Embryonic facial prominence (tissue), 1 donor: Measurements from ENCODE around the gene GNA14.
A peak's percentile ranks its signal among the peaks of the same experiment; 100 is the strongest.
"Not testable (repeated sequence)": the region's sequence is repeated elsewhere in the genome, so short reads cannot be mapped to it uniquely, and the experiment has no call there.

Source experiments
- DNase-seq: peaks from one replicate; pipeline ENCODE4 v3.0.0-alpha.2; 2016; ENCODE audit errors: extremely low spot score

The GNA14 gene

DNA sequence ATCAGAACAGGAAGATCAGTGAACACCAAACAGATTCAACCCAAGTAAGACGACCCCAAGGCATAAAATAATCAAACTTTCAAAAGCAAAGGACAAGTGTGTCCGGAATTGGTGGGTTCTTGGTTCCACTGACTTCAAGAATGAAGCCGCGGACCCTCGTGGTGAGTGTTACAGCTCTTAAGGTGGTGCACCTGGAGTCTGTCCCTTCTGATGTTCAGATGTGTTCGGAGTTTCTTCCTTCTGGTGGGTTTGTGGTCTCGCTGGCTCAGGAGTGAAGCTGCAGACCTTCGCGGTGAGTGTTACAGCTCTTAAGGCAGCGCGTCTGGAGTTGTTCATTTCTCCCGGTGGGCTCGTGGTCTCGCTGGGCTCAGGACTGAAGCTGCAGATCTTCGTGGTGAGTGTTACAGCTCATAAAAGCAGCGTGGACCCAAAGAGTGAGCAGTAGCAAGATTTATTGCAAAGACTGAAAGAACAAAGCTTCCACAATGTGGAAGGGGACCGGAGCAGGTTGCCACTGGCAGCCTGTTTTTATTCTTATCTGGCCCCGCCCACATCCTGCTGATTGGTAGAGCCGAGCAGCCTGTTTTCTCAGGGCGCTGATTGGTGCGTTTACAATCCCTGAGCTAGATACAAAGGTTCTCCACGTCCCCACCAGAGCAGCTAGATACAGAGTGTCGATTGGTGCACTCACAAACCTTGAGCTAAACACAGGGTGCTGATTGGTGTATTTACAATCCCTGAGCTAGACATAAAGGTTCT is 158.5 kb downstream of the GNA14 start:
- not testable (repeated sequence) for DNase-seq

DNA sequence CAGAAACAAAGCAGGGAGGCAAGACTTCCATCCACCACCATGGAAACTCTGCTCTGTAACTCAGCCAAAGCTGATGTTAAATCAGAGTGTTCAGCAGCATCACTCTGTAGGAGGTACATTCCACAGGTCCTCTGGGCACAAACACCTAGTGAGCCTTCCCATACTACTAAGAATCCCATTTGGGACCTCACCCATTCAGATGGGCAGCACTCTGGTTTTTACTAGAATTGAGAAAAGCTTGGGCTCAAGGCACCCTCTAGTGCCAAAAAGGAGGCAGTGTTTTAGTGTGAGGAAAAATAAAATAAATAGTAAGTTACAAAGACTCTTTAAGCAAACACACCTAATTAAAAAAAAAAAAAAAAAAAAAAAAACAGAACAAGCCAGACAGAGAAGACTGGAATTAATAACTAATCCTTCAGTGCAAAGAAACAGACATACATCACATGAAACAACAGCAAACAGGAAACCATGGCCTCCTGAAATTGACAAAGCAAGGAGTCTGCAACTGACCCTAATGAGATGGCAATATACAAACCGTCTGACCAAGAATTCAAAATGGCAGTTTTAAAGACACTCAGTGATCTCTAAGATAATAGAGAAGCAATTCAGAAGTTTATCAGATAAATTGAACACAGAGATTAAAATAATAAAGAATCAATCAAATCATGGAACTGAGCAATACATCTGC is 159.5 kb downstream of the GNA14 start:
- DNase-seq = no peak

DNA sequence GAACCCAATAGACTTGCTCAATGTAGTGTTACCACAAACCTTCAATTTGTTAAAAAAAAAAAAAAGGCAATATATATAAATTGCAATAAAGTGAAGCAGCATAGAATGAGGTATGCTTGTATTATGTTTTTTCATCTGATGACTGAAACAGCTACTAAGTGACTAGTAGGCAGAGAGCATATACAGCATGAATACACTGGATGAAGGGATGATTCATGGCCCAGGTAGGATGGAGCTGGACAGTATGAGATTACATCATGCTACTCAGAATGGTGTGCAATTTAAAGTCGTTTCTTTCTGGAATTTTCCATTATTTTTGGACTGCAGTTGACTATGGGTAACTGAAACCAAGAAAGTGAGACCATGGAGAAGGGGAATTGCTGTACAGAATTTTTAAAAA is 161.2 kb downstream of the GNA14 start:
- DNase-seq = no peak

DNA sequence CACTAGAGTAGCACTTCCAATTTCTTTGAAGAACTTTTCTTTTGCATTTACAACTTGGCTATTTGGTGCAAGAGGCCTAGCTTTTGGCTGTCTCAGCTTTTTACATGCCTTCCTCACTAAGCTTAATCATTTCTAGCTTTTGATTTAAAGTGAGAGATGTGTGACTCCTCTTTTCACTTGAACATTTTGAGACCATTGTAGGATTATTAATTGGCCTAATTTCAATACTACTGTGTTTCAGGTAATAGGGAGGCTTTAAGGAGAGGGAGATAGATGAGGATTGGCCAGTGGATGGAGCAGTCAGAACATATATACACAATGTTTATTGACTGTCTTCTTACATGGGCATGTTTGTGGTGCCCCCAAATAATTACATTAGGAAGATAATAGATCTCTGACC is 161.7 kb downstream of the GNA14 start:
- no peak for DNase-seq

DNA sequence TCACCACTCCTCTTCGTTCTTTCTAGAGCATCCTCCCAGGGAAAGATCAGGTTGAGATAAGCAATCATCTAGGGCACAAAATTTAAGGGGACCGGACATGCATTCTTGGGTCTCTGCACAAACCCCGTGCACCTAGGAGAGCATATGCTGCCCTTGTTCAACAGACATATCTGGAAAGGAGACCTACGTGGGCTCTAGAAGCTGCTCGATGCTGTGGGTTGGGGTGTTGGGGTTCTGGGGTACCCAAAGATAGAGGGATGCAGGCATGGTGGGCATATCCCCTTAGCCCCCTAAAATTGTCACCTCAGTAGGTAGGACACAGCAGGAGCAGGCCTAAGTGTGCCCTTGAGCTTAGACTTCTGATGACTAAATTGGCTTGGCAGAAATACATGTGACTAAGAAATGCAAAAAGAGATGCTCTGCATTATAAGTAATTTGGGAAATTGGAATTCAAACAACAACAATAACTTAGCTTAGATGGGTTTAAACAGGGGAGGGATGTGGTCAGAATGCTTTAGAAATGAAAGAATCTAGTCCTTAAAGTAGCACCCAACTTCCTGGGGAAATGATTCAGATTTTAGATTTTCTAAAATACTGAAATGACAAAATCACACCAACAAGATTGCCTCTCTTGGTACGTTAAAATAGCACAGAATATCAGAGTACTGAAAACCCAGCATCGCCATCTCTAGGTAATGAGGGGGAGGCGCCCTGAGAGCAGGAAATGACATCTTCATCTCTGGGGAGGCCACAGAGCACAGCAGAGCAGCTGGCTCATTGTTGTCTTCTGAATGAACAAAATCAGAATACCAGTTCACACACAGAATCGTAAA is 172.3 kb downstream of the GNA14 start:
- DNase-seq = no peak

DNA sequence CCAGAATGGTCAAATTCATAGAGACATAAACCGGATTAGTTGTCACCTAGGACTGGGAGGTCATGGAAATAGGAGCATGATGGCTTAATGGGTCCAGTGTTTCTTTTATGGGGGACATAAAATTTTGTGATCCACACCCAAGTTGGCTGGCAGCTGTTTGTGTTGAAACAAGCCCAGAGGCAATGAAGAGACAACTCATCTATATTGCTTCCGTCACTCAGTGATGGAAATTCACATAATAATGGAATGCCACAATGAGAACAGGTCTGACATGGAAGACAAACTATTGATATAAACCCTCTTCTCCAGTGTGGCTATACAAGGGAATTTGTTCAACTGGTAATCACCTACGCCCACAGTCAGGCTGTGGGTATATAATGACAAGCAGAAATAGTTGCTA is 173.2 kb downstream of the GNA14 start:
- DNase-seq = no peak

DNA sequence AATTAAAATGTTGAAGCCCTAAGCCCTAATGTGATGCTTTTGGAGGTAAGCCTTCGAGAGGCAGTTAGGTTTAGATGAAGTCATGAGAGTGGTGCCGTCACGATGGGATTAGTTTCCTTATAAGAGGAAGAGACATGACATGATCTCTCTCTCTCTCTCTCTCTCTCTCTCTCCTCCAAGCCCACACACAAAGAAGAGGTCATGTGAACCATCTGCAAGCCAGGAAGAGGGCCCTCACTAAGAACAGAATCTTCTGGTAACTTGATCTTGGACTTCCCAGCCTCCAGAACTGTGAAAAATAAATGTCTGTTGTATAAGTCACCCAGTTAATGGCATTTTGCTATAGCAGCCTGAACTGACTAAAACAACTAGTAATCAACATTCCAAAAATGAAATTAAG is 175.5 kb downstream of the GNA14 start:
- DNase-seq = no peak

DNA sequence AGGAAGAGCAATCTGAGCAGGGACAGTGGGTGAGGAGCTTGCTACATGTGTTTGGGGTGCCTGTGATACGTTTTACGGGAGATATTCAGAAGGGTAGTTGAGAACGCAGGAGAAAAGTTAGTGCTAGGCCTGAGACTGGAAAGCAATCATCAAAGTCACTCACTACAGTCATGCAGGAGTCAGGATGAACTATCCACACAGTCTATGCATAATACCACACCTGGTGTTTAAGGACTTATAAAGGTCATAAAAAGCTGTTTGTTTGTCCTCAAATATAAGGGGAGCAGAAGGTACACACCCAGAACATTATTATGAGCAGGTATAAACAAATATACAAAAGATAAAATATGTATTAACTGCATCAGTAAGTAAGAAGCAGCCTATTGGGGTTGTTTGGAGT is 176.6 kb downstream of the GNA14 start:
- DNase-seq = no peak

DNA sequence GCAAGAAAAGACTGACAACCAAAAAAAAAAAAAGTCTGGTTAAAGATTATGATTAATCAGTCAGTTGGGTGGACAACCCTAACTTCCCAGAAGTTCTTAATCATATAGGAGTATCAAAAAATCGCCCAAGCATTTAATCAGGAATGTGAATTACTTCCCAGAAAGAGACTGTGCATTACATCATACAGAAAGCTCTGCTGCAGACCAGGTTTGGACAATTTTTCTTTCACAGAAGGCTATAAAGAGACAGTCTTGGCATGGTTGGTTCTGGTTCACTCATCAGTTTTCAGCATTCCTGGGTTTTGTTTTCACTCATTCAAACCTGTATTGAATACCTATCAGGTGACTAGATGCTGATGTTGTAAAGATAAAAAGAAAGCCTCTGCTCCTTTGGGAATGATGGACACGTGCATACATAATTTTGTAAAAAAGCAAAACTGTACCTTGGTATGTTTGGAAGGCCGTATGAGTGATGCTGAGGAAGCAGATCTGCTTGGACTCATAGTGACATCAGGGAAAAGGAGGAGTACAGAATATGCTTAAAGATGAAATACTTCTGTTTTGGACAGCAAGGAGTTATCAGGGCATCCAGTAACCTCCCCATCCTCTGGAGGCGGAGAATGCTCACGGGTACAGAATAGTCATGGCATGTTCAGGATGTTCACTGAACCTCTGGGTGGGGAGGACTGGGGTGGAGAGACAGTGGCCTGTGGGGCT is 178.4 kb downstream of the GNA14 start:
- DNase-seq = no peak

DNA sequence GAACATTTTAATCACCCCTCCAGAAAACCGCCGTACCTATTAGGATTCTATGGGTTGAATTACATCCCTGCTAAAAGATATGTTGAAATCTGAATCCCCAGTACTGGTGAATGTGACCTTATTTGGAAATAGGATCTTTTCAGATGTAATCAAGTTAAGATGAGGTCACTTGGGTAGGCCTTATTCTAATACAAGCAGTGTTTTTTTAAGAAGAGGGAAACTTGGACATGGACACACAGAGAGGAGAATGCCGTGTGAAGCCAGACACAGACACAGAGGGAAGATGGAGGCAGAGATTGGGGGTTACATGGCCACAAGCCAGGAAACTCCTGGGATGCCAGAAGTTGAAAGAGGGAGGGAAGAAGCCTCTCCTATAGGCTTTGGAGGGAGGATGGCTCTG is 183.5 kb downstream of the GNA14 start:
- no peak for DNase-seq

DNA sequence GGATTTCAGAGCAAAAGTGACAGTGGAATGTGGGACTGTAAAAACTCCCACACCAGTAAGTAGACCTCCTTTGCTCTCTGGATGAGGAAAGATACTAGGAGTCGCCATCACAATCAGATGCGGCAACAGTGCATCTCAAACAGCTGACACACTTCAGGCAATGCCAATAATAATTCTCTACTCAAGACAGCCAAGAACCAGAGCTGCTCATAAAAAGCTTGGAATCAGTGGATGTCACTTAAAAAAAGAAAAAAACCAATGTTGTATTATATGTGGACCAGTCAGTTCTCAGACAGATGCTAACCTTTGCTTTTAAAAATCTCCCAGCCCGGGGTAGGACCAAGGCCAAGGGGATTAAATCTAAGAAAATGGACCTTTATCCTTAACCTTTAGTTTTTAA is 185.0 kb downstream of the GNA14 start:
- no peak for DNase-seq

DNA sequence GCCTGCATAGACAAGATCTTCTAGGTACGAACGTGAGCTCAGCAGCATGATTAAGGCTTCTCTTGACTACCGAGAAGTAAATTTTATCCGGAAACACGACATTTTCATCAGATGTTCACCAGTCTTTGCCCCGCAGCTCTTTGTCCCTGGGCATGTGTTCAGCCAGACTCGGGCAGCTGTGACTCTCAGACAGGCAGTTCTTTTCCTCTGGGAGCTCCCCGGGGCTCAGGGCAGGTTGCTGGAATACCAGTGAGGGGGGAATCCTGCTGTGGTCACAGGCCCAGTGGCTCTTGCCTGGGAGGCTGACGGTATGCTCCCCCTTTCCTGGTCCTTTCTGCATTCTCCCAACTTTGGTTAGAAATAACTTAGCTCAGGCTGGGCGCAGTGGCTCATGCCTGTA is 186.1 kb downstream of the GNA14 start:
- no peak for DNase-seq

DNA sequence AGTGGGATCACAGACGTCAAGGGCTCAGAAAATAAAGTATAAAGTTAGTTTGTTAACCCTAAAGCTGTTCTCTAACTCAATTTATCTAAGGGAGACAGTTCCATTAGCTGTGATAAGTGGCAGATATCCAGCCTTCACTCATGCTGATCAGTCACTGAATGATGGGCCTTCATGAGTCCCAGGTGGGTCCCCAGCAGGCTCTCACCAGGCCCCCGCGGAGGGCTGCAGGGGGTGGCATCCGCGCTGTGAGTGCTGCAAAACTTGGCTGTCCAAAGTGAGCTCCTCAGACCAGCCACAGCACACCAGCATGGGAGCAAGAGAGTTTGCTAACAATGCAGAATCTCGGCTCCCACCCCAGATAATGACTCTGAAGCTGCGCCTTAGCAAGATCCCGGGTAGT is 187.2 kb downstream of the GNA14 start:
- DNase-seq = no peak

DNA sequence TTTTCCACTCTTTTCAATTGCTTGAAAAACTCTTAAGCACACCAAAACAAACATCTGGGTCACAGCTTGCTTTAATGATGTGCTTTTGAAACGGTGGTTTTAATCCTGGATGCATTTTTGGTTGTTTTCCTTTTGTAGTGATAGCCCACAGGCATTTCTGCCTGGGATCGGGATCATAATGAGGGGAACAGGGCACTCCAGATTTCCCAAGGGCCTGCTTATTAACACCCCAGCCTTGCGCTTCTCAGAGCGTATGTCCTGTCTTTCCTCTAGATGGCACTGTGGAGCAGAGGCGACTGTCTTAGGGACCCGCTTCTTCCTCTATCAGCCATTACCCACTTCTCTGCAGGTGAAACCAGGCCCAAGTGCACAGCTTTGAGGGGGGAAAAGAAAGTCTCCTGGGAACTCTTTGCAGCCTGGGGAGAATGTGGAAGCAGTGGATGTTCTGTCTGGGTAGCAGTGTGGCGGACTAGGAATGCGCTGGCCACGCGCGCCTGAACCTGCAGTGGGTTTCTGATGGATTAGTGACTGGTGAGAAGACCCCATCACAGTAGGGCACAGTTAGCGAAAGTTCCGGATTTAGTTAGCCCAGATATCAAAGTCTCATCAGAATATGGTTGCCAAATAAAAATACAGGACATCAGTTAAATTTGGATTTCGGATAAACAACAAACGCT is 190.1 kb downstream of the GNA14 start:
- DNase-seq = peak; percentile 62

DNA sequence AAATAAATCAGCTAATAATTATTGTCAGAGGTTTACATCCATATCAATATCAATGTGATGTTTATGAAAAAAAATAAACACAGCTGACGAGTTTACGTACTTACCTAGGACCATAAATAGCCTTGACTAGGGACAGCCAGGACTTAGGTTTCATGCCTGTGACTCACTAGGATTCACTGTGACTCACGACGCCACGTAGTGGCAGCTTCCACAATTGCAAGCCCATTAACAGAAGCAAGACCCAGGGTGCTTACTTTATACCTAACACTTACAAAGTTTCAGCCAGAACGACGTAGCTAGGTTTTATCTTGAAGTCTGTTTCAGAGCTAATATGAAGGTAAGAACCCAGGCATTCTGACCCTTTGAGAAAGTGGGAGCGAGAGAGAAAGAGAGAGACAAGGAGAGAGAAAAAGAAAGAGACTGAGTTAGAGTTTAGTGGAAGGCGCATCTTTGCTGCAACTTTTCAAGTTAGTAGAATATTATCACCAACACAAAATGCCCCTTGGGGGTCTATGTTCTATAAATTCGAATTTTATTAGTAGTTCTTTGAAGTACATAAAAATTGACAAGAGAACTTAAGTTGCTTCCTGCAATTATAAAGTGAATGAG is 191.2 kb downstream of the GNA14 start:
- no peak for DNase-seq

DNA sequence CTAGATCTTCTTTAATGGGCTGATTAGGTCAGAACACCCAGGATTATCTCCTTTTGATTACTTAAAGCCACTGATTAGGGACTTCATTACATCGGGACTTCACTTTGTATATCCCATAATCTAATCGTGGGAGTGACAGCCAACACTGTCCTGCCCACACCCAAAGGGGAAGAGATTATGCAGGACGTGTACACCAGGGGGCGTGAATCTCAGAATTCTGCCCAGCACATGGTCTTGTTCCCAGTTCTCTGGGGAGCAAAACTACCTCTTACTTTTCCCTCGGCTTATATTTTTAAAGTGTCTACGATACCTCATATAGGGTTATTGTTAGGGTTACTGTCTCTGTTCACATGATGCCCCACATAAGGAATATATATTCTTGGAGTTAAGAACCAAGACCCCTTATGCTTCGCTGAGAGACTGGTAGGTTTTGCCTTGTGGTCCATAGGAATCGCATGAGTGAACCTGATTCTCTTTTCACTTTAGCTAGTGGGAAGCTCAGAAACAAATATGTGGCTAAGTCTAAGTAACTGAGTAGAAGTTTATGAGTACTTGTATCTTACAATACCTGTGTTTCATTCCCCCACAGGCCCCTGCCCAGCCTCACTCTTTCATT is 192.7 kb downstream of the GNA14 start:
- no peak for DNase-seq

DNA sequence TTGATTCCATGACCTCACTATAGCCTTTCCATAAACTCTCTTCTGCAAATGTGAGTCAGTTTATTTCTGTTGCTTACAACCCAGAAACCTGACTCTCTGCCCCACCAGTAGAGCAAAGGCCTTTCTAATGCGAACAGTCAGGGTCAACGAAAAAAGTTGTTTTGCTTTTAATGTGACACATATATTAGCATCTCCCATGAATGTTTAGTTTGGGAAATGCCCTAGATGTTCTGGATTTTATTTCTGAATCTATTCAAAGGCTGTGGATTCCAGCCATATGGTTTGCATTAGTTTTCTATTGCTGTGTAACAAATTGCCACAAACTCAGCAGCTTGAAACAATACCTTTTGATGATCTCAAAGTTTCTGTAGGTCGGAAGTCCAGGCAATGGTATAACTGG is 193.5 kb downstream of the GNA14 start:
- DNase-seq = no peak

DNA sequence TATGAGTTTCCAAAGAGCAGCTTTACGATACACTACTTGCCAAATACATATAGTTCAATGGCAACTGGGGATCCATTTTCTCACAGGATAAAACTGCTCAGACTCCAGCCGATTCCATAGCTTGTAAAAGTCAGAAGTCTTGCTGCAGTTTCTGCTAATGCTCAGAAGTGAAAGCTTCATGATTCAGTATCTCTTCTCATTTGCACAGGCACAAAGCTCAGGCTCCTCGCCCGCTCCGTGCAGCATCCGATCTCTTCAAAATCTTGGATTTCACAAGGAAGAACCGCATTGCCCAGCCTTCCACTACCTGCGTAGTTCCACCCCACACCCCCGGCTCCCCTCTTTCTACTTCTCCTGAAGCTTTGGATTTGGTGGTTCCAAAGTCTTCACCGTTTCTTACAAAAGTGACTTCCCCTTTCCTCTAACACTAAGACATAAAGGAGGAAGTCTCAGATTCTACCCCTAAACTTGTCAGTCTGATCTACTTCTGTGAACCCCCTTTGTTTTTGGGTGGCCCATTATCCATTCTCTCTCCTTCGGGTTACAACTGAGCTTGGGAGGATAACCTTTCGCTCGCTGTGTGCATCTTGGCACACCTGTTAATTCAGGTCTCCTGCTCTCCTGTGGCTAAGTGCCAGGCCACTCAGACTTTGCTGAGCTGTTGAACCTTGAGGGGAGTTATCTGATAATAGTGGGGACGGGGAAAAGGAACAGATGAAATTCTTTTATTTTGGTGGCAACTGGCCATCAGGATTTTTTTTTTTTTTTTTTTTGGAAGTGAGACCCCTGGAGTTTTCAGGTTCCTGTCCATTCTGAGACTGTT is 194.1 kb downstream of the GNA14 start:
- no peak for DNase-seq

DNA sequence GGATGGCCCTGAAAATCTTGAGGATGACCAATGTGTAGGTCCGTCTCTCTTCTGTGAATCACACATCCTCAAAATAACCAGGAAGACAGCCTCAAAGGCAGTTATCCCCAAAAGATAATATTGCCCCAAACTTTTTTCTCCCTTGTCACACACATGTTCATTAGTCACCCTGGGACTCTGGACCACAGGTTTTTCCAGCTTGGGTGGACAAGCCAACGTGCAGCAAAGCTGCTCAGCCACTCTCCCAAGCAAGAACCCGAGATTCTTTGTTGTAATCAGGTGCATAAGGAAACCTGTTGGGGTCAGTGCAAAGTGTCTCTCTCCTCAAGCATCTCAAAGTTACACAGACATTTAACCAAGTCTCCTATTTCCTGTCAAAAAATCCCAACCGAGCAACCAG is 196.6 kb downstream of the GNA14 start:
- DNase-seq = no peak

DNA sequence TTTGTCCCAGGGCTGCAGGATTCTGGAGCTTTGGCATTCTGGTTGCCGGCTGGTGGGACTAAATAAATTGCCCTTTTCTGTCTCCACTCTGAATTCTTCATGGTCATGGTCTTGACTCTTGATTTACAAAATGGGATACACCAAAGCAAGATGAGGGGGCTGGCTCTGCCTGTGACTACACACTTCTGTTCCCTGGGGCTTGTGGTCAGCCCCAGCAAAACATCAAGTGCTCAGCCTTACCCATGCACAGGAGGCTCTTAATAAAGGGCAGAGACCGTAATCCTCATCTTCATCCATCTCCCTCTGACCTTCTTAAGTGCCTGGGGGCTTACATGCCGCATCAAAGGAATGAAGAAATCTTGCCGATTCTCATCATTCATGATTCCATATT is 198.0 kb downstream of the GNA14 start:
- no peak for DNase-seq
